ENCODE data around the gene TBPL1.
"Not testable (repeated sequence)": the region's sequence is repeated elsewhere in the genome, so short reads cannot be mapped to it uniquely, and the experiment has no call there.

The TBPL1 gene

DNA sequence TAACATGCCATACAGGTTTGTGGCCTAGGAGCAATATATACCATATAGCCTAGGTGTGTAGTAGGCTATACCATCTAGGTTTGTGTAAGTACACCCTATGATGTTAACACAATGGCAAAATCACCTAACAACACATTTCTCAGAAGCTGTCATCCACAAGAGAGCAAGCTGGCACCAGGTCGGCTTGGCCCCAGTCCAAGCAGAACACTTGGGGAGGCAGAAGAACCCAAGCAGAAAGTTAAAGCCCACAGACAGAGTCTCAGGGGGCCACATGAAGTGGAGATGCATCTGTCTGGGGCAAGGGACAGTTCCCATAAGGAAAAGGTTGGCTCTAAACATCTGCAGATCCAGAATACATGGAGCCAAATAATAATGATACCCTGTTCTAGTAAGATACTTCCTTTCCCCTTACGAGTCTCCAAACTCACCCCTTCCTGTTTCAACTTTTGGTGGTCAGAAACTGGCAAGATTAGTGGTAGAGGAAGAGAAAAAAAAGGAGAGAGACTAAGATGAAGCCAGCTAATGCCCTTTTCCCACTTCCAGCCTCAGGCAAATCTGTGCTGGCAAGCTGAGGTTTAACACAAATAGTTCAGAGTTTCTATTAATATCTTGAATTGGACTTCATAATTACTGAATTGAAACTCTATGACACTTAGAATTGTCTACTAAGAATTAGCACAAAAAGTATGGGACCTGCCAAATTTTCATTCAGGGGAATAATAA lies 34.7 kb upstream of the TBPL1 start:
- H3K27me3 ChIP-seq: peaks cover 31% of the 10 kb centered on the region
- H3K4me1 ChIP-seq (ENCODE audit: control insufficient read depth in 1 of 2, insufficient read depth in 1 of 2, low read depth in 1 of 2, low read length in 1 of 2): no peaks in the 10 kb centered on the region
- H3K27ac ChIP-seq: no peak overlapping the region
- H3K36me3 ChIP-seq: no peaks in the 10 kb centered on the region
- H3K4me3 ChIP-seq (ENCODE audit: low read depth in 1 of 2, low read length in 1 of 2): no peak overlapping the region
- H3K9me3 ChIP-seq: no peaks in the 10 kb centered on the region
- TF ChIP-seq, protein P1, sequence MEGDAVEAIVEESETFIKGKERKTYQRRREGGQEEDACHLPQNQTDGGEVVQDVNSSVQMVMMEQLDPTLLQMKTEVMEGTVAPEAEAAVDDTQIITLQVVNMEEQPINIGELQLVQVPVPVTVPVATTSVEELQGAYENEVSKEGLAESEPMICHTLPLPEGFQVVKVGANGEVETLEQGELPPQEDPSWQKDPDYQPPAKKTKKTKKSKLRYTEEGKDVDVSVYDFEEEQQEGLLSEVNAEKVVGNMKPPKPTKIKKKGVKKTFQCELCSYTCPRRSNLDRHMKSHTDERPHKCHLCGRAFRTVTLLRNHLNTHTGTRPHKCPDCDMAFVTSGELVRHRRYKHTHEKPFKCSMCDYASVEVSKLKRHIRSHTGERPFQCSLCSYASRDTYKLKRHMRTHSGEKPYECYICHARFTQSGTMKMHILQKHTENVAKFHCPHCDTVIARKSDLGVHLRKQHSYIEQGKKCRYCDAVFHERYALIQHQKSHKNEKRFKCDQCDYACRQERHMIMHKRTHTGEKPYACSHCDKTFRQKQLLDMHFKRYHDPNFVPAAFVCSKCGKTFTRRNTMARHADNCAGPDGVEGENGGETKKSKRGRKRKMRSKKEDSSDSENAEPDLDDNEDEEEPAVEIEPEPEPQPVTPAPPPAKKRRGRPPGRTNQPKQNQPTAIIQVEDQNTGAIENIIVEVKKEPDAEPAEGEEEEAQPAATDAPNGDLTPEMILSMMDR (IDR thresholded peaks at IDR 0.05): no peak

DNA sequence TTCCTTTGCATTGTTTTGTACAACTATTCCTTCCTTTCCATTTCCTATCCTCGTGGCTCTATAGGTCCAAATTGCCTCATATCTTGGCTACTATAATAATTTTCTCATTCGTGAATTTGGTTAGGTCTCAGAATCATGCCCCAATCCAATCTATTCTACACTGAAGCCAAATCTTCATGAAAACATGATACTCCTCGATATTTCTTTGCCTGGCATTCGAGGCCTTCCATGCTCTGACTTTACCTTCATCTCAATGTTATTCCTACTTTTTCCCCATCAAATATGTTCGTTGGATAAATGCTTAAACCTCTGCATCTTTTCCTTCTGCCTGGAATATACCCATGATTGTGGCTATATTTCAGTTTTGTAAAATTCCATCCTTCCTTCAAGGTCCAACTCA lies 33.7 kb upstream of the TBPL1 start:
- Histone ChIP-seq H3K27ac (no peak overlapping the region), H3K27me3 (peaks cover 26% of the 10 kb centered on the region), H3K36me3 (no peaks in the 10 kb centered on the region), H3K4me3 (ENCODE audit: low read depth in 1 of 2, low read length in 1 of 2) (no peak overlapping the region), H3K9me3 (no peaks in the 10 kb centered on the region), H3K4me1 (ENCODE audit: control insufficient read depth in 1 of 2, insufficient read depth in 1 of 2, low read depth in 1 of 2, low read length in 1 of 2) (no peaks in the 10 kb centered on the region)
- TF ChIP-seq, protein P1 (IDR thresholded peaks at IDR 0.05): no peak

DNA sequence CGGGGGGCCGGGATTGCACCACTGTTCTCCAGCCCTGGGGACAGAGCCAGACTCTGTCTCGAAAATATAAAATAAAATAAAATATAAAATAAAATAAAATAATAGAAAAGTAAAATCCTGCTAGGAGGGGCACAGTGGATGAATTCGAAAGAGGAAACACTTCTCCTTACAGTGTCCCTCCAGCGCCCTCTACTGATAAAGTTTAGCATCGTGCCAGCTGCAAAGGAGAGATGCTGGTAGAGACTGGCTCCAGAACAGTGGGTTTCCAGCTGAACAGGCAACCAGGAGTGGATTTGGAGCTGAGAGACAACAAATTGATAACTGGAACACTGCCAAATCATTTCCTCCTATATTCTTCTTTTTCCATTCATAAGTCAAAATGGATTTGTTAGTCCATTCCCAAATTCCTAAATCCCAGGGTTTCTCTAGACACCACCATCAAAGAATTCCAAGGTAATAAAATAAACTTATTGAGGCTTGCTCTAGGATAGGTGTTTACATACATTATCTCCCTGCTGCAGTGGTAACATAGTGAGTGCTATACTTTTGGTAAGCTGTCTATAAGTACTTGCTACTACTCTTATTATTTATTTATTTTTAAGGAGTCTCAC lies 31.7 kb upstream of the TBPL1 start:
- Histone ChIP-seq H3K4me3 (ENCODE audit: low read depth in 1 of 2, low read length in 1 of 2) (no peak overlapping the region), H3K27me3 (peaks cover 28% of the 10 kb centered on the region), H3K36me3 (no peaks in the 10 kb centered on the region), H3K27ac (no peak overlapping the region), H3K4me1 (ENCODE audit: control insufficient read depth in 1 of 2, insufficient read depth in 1 of 2, low read depth in 1 of 2, low read length in 1 of 2) (no peaks in the 10 kb centered on the region), H3K9me3 (no peaks in the 10 kb centered on the region)
- TF ChIP-seq, protein P1 (IDR thresholded peaks at IDR 0.05): no peak

DNA sequence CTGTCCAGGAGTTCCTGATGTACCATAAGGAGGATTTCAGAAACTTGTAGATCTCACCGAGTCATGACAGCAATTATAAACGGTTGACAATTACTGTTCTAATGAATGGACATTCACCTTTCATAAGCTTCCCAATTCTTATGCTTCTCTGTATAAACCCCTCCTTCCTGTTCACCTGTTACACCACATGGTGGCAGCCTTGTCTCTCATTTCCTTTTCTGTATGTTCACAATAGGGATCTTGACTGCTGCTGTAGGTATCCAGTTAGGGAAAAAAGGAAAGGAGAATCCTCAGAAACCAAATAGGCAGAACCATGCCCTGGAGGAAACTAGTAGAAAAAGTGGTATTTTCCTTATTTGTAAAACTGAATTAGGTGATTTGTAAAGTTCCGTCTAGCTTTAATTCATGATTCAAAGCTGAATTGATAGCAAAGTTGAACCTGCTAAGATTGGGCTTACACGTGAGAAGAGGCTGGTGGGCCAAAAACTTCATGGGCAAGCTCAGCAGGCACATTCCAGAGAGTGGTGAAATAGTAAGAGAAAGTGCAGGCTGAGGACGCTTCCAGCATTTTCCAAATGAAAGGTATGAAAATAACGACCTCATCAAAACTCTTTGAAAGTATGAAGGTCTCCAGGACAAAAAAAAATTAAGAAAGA lies 29.0 kb upstream of the TBPL1 start:
- TF ChIP-seq, protein P1 (IDR thresholded peaks at IDR 0.05): peak; percentile 62
- no peak overlapping the region for H3K4me3 ChIP-seq (ENCODE audit: low read depth in 1 of 2, low read length in 1 of 2)
- peaks cover 50% of the 10 kb centered on the region for H3K27me3 ChIP-seq
- H3K4me1 ChIP-seq (ENCODE audit: control insufficient read depth in 1 of 2, insufficient read depth in 1 of 2, low read depth in 1 of 2, low read length in 1 of 2): no peaks in the 10 kb centered on the region
- H3K9me3 ChIP-seq: no peaks in the 10 kb centered on the region
- no peak overlapping the region for H3K27ac ChIP-seq
- H3K36me3 ChIP-seq: no peaks in the 10 kb centered on the region

DNA sequence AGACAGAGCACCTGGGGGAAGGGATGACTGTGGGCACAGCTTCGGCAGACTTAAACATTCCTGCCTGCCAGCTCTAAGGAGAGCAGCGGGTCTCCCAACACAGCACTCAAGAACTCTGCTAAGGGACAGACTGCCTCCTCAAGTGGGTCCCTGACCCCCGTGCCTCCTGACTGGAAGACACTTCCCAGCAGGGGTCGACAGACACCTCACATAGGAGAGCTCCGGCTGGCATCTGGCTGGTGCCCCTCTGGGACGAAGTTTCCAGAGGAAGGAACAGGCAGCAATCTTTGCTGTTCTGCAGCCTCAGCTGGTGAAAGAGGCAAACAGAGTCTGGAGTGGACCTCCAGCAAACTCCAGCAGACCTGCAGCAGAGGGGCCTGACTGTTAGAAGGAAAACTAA lies 21.8 kb upstream of the TBPL1 start:
- H3K27me3 ChIP-seq: peaks cover 44% of the 10 kb centered on the region
- H3K36me3 ChIP-seq; H3K27ac ChIP-seq; H3K9me3 ChIP-seq; H3K4me1 ChIP-seq (ENCODE audit: control insufficient read depth in 1 of 2, insufficient read depth in 1 of 2, low read depth in 1 of 2, low read length in 1 of 2); H3K4me3 ChIP-seq (ENCODE audit: low read depth in 1 of 2, low read length in 1 of 2): not testable (repeated sequence)

DNA sequence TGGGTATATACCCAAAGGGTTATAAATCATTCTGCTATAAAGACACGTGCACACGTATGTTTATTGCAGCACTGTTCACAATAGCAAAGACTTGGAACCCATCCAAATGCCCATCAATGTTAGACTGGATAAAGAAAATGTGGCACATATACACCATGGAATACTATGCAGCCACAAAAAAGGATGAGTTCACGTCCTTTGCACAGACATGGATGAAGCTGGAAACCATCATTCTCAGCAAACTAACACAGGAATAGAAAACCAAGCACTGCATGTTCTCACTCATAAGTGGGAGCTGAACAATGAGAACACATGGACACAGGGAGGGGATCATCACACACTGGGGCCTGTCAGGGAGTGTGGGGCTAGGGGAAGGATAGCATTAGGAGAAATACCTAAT lies 16.7 kb upstream of the TBPL1 start:
- not testable (repeated sequence) for H3K36me3 ChIP-seq; H3K27ac ChIP-seq; H3K9me3 ChIP-seq; H3K4me1 ChIP-seq (ENCODE audit: control insufficient read depth in 1 of 2, insufficient read depth in 1 of 2, low read depth in 1 of 2, low read length in 1 of 2); H3K4me3 ChIP-seq (ENCODE audit: low read depth in 1 of 2, low read length in 1 of 2)
- H3K27me3 ChIP-seq: peaks cover 25% of the 10 kb centered on the region
